Lower lobe of right lung (tissue), 2 donors: ENCODE data around the gene PTGES3. TPM values are rescaled to one million over a fixed set of nuclear protein-coding genes. Genes with fewer than 3 reads are reported as not detected.
"Not testable (repeated sequence)": the region's sequence is repeated elsewhere in the genome, so short reads cannot be mapped to it uniquely, and the experiment has no call there.

ENCODE experiments used
- ATAC-seq, 2 donors: fragments of 200-7000 bp; cut with Tn5 transposase; one replicate each; pipeline ENCODE4 v1.9.1; 2020 to 2022; ENCODE audit warnings: mild to moderate bottlenecking in 2 of 2, moderate library complexity in 2 of 2
- DNase-seq: peaks from one replicate; pipeline ENCODE4 v3.0.0-alpha.2; 2020
- H3K27ac ChIP-seq: fragments of 200-600 bp; one replicate; pipeline ENCODE4 v1.8.0; 2022
- H3K27me3 ChIP-seq: fragments of 200-600 bp; one replicate; pipeline ENCODE4 v1.8.0; 2022; ENCODE audit warnings: low read depth
- H3K36me3 ChIP-seq: fragments of 200-600 bp; one replicate; pipeline ENCODE4 v1.8.0; 2022; ENCODE audit warnings: mild to moderate bottlenecking
- H3K4me1 ChIP-seq: fragments of 200-600 bp; one replicate; pipeline ENCODE4 v1.8.0; 2022
- H3K4me3 ChIP-seq: fragments of 200-600 bp; one replicate; pipeline ENCODE4 v1.8.0; 2022; ENCODE audit warnings: mild to moderate bottlenecking
- H3K9me3 ChIP-seq: fragments of 200-600 bp; one replicate; pipeline ENCODE4 v1.8.0; 2022
- CTCF ChIP-seq: fragments of 200-600 bp; IDR thresholded peaks from one replicate; pipeline ENCODE4 v1.8.0; 2022; ENCODE audit warnings: antibody characterized with exemption, mild to moderate bottlenecking
- intact Hi-C: fragments of 100-400 bp; cut with DNase I; formaldehyde crosslinking; loops from one replicate; pipeline ENCODE4 v1.11.0; 2022
- long read RNA-seq: library from polyadenylated mRNA; unstranded; transcript quantifications from one replicate; pipeline ENCODE4 v2.0.0, GENCODE V29; 2021
- total RNA-seq: library from RNA; stranded (reverse); fragmentation: NEBNext Ultra II Directional; extraction: Animal tissue kit (Norgen Biotek cat#: 25700); gene quantifications from one replicate; pipeline ENCODE4 v1.2.1, GENCODE V29; 2021
- donor health status: DM: no; HTN: yes; CAD: no; lungs with severe emphysema.

PTGES3 gene
- total RNA-seq = 198 TPM
- long read RNA-seq, transcript PTGES3-201 (8 exons, 1,920 nt) = major isoform, 319 of 364 reads
- long read RNA-seq, transcript PTGES3-202 (7 exons, 1,547 nt) = minor isoform, 12 of 364 reads
- long read RNA-seq, transcript PTGES3-204 (7 exons, 1,017 nt) = minor isoform, 7 of 364 reads
- long read RNA-seq, partial matches to known transcripts = 5 of 364 reads
- long read RNA-seq, other reads (novel, unspliced or antisense) = 21 of 364 reads

DNA sequence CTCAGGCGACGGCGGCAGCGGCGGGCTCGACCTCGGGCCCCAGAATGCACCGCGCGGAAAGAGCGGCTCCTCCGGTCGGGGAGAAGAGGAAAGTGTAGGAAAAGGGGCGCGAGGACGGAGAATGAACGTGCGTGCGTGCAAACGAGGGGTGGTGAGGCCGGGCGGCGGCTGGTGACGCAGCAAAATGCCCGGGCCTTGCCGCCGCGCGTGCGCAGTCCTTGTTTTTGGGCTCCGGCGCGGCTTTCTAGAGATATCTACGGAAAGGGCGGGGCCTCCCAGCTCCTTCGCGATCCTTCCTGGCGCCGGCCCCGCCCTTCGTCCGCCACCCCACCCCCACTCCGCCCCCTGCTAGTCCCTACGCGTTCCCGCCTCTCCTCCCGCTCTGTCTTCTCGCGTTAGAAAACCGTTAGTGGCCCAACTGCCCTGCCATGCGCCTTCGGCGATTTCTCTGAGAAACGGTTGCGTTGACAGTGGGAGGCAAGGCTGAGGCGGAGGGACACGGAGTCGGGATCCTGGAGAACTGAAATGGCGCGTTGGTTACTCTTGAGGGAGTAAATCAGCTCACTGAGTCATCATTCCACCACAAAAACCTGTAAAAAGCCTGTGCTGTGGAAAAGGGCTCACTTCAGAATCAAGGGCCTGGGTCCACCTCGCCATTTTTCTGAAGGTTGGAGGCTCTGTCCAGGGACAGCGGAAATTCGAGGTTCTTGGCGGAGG is at the start of gene PTGES3:
TSS of gene PTGES3 (minus strand) at position 156 of the 717 bp plus-strand sequence. CDS start 285 bp downstream, outside the sequence.
- Histone ChIP-seq H3K4me1 (peaks cover 41% of the 10 kb centered on the region), H3K27ac (peak within 1 kb of the TSS; percentile 99), H3K36me3 (no peaks in the 10 kb centered on the region), H3K9me3 (no peaks in the 10 kb centered on the region), H3K27me3 (no peaks in the 10 kb centered on the region), H3K4me3 (peak within 1 kb of the TSS; percentile 99)
- ATAC-seq (peak; percentile 93 to 98), DNase-seq (peak; percentile 99)
- no peak for TF ChIP-seq CTCF
- intact Hi-C loops = no loop called here

- Histone ChIP-seq H3K4me1 (peaks cover 14% of the 10 kb centered on the region), H3K9me3 (no peaks in the 10 kb centered on the region), H3K27me3 (no peaks in the 10 kb centered on the region), H3K27ac (no peak overlapping the region), H3K36me3 (peaks cover 19% of the 10 kb centered on the region), H3K4me3 (no peak overlapping the region)
- no peak for TF ChIP-seq CTCF
- DNase-seq (no peak), ATAC-seq (no peak)
- intact Hi-C loops = no loop called here
These were observed 40.2 kb upstream of the PTGES3 start for GRCh38 chr12:56728139-56728861.

DNA sequence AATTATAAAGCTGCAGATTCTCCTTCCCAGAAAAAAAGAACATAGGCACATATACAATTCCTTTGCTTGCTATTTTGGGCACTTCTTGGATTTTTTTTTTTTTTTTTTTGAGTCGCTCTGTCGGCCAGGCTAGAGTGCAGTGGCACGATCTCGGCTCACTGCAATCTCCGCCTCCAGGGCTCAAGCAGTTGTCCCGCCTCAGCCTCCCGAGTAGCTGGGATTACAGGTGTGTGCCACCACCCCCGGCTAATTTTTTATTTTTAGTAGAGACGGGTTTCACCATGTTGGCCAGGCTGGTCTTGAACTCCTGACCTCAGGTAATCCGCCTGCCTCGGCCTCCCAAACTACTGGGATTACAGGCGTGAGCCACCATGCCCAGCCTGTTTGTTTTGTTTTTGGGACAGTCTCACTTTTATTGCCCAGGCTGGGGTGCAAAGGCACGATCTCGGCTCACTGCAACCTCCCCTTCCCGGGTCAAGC is 38.2 kb upstream of the PTGES3 start:
- peak overlapping the region; percentile 87 for H3K4me3 ChIP-seq
- peaks cover 18% of the 10 kb centered on the region for H3K36me3 ChIP-seq
- ATAC-seq, H3K27me3 ChIP-seq, H3K9me3 ChIP-seq, DNase-seq, intact Hi-C loops: not testable (repeated sequence)
- H3K27ac ChIP-seq = peak overlapping the region; percentile 92
- peaks cover 35% of the 10 kb centered on the region for H3K4me1 ChIP-seq

GRCh38 chr12:56725723-56726102 is 37.6 kb upstream of the PTGES3 start:
- no peaks in the 10 kb centered on the region for H3K9me3 ChIP-seq
- peaks cover 18% of the 10 kb centered on the region for H3K36me3 ChIP-seq
- intact Hi-C loops = no loop called here
- H3K27ac ChIP-seq = peak overlapping the region; percentile 92
- H3K4me1 ChIP-seq = peaks cover 40% of the 10 kb centered on the region
- H3K4me3 ChIP-seq = peak overlapping the region; percentile 87
- H3K27me3 ChIP-seq = no peaks in the 10 kb centered on the region
- ATAC-seq = no peak
- no peak for TF ChIP-seq CTCF
- DNase-seq = no peak

DNA sequence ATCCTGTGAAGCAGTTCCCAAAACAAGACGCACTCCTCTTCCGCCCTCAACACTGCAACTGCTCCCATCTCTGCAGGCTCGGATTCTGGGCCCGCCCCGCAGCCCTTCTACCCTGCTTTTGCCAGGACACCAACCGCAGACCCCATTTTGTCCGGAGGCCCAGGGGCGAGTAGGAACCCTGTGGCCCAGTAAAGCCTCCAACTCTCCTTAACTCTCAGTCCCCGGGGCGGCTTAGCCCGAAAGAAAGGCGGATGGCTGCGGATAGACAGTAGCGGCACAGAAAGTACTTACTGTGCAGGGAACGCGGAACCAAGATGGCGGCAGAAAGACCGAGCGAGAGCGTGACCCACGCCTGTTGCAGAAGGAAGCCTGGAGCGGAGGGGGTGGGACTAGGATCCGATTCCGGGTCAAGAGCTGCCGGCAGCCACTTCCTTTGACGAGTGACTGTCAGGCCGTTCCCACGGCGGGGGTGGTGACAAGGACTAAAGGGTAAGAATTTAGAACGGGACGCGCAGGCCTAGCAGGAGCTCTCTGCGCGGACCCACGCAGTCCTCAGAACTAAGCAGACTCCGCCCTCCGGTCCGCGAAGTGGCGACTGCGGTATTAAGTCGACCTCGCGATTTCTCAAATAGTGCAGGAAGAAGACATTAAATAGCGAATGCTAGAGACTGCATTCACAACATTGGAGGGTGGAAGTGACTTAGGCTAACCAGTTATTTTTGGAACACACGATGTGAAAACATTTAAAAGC is 37.1 kb upstream of the PTGES3 start, which contains the start of gene NACA:
TSS of gene NACA (minus strand) at position 328 of the 751 bp plus-strand sequence. CDS start 778 bp downstream, outside the sequence.
- Histone ChIP-seq H3K4me3 (peak within 1 kb of the TSS; percentile 87), H3K4me1 (peaks cover 46% of the 10 kb centered on the region), H3K36me3 (peaks cover 23% of the 10 kb centered on the region), H3K27ac (peak within 1 kb of the TSS; percentile 92), H3K27me3 (no peaks in the 10 kb centered on the region), H3K9me3 (no peaks in the 10 kb centered on the region)
- TF ChIP-seq CTCF = no peak
- ATAC-seq (peak; percentile 97 to 98), DNase-seq (peak; percentile 100)
- intact Hi-C loops = no loop called here
